K562 (cell line): Measurements from ENCODE around the gene RNF145. TPM values are rescaled to one million over a fixed set of nuclear protein-coding genes. Genes with fewer than 3 reads are reported as not detected.

ENCODE experiments used
- BRD9 ChIP-seq: fragments of 450-650 bp; IDR thresholded peaks from 2 replicates; pipeline ENCODE4 v1.6.1; 2018; ENCODE audit warnings: low read depth; ENCODE audit not compliant: partially characterized antibody
- CHCHD3 ChIP-seq: fragments of 250-450 bp; sonication (Bioruptor Pico); IDR thresholded peaks from 2 replicates; pipeline ENCODE4 v2.1.2; 2022; ENCODE audit warnings: mild to moderate bottlenecking
- FOXP4 ChIP-seq: sonication (generic); formaldehyde crosslinking; IDR thresholded peaks from 2 replicates; pipeline ENCODE4 v1.8.0; 2022; ENCODE audit warnings: mild to moderate bottlenecking, missing genetic modification reagents, borderline replicate concordance
- HCFC1 ChIP-seq: IDR thresholded peaks from 2 replicates; pipeline ENCODE4 v1.6.1; 2012; ENCODE audit warnings: low read depth, low read length, improper control_type of control experiment
- HSF4 ChIP-seq: fragments of 250-450 bp; sonication (Bioruptor Pico); IDR thresholded peaks from 2 replicates; pipeline ENCODE4 v2.1.2; 2022; ENCODE audit warnings: mild to moderate bottlenecking, moderate library complexity, borderline replicate concordance
- KDM4B ChIP-seq, 2 experiments: fragments of 450-650 bp in 1 of 2; sonication (generic) in 1 of 2; IDR thresholded peaks; 2 replicates each; pipeline ENCODE4 v1.6.1; 2016 to 2017; ENCODE audit warnings: borderline replicate concordance in 2 of 2, antibody characterized with exemption in 1 of 2, low read depth in 1 of 2, mild to moderate bottlenecking in 1 of 2
- MCM3 ChIP-seq: fragments of 450-650 bp; IDR thresholded peaks from 2 replicates; pipeline ENCODE4 v1.6.1; 2016
- NFATC3 ChIP-seq: fragments of 450-650 bp; IDR thresholded peaks from 2 replicates; pipeline ENCODE4 v1.6.1; 2017; ENCODE audit warnings: mild to moderate bottlenecking
- NFRKB ChIP-seq: fragments of 450-650 bp; IDR thresholded peaks from 2 replicates; pipeline ENCODE4 v1.6.1; 2016; ENCODE audit warnings: low read depth
- PBX2 ChIP-seq, 2 experiments: IDR thresholded peaks in 1 of 2; conservative IDR thresholded peaks in 1 of 2; 2 replicates each; pipeline ENCODE4 v1.6.1; 2016; ENCODE audit warnings: low read depth in 2 of 2, mild to moderate bottlenecking in 1 of 2, missing compliant biosample characterization in 1 of 2, missing genetic modification characterization in 1 of 2, moderate library complexity in 1 of 2
- POLR2G ChIP-seq: fragments of 200-400 bp; formaldehyde crosslinking; IDR thresholded peaks from 2 replicates; pipeline ENCODE4 v1.6.1; 2017; ENCODE audit warnings: low read depth, mild to moderate bottlenecking, antibody characterized with exemption, low read length, moderate library complexity
- POU5F1 ChIP-seq: fragments of 150-350 bp; IDR thresholded peaks from 2 replicates; pipeline ENCODE4 v1.6.1; 2014; ENCODE audit warnings: borderline replicate concordance, low read length, low read depth, mild to moderate bottlenecking; ENCODE audit not compliant: partially characterized antibody
- PTRF ChIP-seq: fragments of 450-650 bp; IDR thresholded peaks from 2 replicates; pipeline ENCODE4 v1.6.1; 2016; ENCODE audit warnings: mild to moderate bottlenecking, missing genetic modification characterization, missing compliant biosample characterization
- RHOXF2B ChIP-seq: fragments of 250-450 bp; sonication (Bioruptor Pico); conservative IDR thresholded peaks from 2 replicates; pipeline ENCODE4 v1.5.1; 2021
- STAT5A ChIP-seq: IDR thresholded peaks from 2 replicates; pipeline ENCODE4 v1.6.1; 2012; ENCODE audit warnings: low read length, inconsistent platforms, borderline replicate concordance
- ZNF274 ChIP-seq: IDR thresholded peaks from 2 replicates; pipeline ENCODE4 v1.6.1; 2011; ENCODE audit warnings: low read depth, mild to moderate bottlenecking, low read length, moderate library complexity, borderline replicate concordance
- ZNF280B ChIP-seq: fragments of 250-450 bp; sonication (Bioruptor Pico); IDR thresholded peaks from 2 replicates; pipeline ENCODE4 v1.5.1; 2021; ENCODE audit warnings: mild to moderate bottlenecking
- ZNF518B ChIP-seq: fragments of 250-450 bp; sonication (Bioruptor Pico); IDR thresholded peaks from 2 replicates; pipeline ENCODE4 v1.5.0; 2021; ENCODE audit warnings: mild to moderate bottlenecking, moderate library complexity
- ZNF551 ChIP-seq: fragments of 250-450 bp; sonication (Bioruptor Pico); IDR thresholded peaks from 2 replicates; pipeline ENCODE4 v1.5.0; 2021; ENCODE audit warnings: mild to moderate bottlenecking, moderate library complexity
- ZNF668 ChIP-seq: fragments of 250-450 bp; sonication (Bioruptor Pico); IDR thresholded peaks from 2 replicates; pipeline ENCODE4 v1.8.0; 2022; ENCODE audit warnings: mild to moderate bottlenecking, inconsistent platforms
- polyA plus RNA-seq, 8 experiments: library from polyadenylated mRNA; depleted of rRNA in 4 of 8; stranded (reverse) in 5 of 8; unstranded in 3 of 8; fragments of >200 nt; fragmentation: Nextera tagmentation in 2 of 8; fragmentation: Illumina TruSeq in 1 of 8; extraction: Ambion mirVana in 2 of 8; extraction: Trizol in 1 of 8; gene quantifications; 2 replicates each; pipeline versions ENCODE4 v1.2.1 to v1.2.3, GENCODE V29; 2011 to 2014; ENCODE audit warnings: inconsistent platforms in 1 of 8, missing spikeins in 1 of 8
- total RNA-seq, 7 experiments: library from RNA; depleted of rRNA in 6 of 7; stranded (reverse); fragments of >200 nt in 6 of 7; fragmentation: Illumina TruSeq in 2 of 7; extraction: Trizol in 2 of 7; gene quantifications; 2 replicates each; pipeline versions ENCODE4 v1.2.1 to v1.2.3, GENCODE V29; 2011 to 2021; ENCODE audit warnings: low replicate concordance in 1 of 7

The RNF145 gene
- total and polyA plus RNA-seq, 9 of the 15 experiments (the other 6 are each of a cell fraction or from before 2014, with no cell fraction given), result 13.6 to 40.7 (median 25.4) TPM

GRCh38 chr5:159128070-159128541 is 81.2 kb downstream of the RNF145 start (continued):
- TF ChIP-seq ZNF518B (CRISPR knock-in tag) (no peak), KDM4B (IDR thresholded peaks at IDR 0.05; ENCODE audit: borderline replicate concordance in 2 of 2, low read depth in 1 of 2) (no peak), FOXP4 (CRISPR knock-in tag) (no peak), ZNF280B (no peak), HSF4 (CRISPR knock-in tag) (no peak), RHOXF2B (CRISPR knock-in tag) (no peak), NFATC3 (no peak), CHCHD3 (CRISPR knock-in tag) (no peak), PBX2 (CRISPR knock-in tag; IDR thresholded peaks at IDR 0.05; ENCODE audit: low read depth) (no peak), PBX2 (tag; conservative IDR thresholded peaks at IDR 0.05; ENCODE audit: low read depth) (no peak), ZNF668 (no peak), BRD9 (no peak), MCM3 (no peak), POU5F1 (no peak), PTRF (no peak), ZNF551 (no peak), NFRKB (no peak), STAT5A (peak; percentile 92), POLR2G (no peak), HCFC1 (no peak), ZNF274 (no peak)
